ENCODE data around the gene TP53BP2. TPM values are rescaled to one million over a fixed set of nuclear protein-coding genes. Genes with fewer than 3 reads are reported as not detected.

Gene TP53BP2
- total RNA-seq, 1 experiment from 2014 or later, result 32.0 TPM

DNA sequence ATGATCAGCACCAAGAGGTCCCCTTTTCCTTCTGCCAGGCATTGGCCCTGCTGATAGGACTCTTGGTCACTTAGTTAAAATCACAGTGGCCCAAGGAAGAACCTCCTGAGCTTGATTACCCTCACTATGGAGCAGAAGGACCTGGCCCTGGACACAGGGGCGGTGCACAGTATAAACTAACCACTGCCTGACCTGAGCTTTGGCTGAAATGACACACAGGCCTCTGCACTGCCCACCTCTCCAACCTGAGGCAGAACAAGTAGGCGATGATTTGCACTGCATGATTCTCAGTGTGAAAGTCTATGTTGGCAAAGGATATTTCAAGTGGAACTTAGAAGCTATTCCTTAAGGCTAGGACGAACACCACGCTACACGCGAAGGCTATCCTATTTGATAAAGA lies 84.9 kb downstream of the TP53BP2 start:
- no peak overlapping the region for H3K4me2 ChIP-seq (ENCODE audit: low read length)
- H3K9ac ChIP-seq (ENCODE audit: low read length), result no peak overlapping the region
- no peak for DNase-seq
- H3K4me1 ChIP-seq (ENCODE audit: insufficient read depth, low read length), result no peaks in the 10 kb centered on the region
- CTCF ChIA-PET, result no interaction called here
- no peak for ATAC-seq
- BruUV-seq (replicated peaks), result no TSS peak
- H4K20me1 ChIP-seq (ENCODE audit: low read length), result no peaks in the 10 kb centered on the region
- peaks cover 97% of the 10 kb centered on the region for H3K36me3 ChIP-seq (ENCODE audit: low read depth, low read length)
- TF ChIP-seq, protein P1, sequence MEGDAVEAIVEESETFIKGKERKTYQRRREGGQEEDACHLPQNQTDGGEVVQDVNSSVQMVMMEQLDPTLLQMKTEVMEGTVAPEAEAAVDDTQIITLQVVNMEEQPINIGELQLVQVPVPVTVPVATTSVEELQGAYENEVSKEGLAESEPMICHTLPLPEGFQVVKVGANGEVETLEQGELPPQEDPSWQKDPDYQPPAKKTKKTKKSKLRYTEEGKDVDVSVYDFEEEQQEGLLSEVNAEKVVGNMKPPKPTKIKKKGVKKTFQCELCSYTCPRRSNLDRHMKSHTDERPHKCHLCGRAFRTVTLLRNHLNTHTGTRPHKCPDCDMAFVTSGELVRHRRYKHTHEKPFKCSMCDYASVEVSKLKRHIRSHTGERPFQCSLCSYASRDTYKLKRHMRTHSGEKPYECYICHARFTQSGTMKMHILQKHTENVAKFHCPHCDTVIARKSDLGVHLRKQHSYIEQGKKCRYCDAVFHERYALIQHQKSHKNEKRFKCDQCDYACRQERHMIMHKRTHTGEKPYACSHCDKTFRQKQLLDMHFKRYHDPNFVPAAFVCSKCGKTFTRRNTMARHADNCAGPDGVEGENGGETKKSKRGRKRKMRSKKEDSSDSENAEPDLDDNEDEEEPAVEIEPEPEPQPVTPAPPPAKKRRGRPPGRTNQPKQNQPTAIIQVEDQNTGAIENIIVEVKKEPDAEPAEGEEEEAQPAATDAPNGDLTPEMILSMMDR (conservative IDR thresholded peaks at IDR 0.05; ENCODE audit: low read depth, low read length), result no peak
- no peak for TF ChIP-seq EZH2 (IDR thresholded peaks at IDR 0.05; ENCODE audit: low read length, unreplicated experiment)
- no peak overlapping the region for H3K4me3 ChIP-seq (ENCODE audit: low read length)
- intact Hi-C loops (cut with micrococcal nuclease), result no loop called here
- no peak overlapping the region for H2AFZ ChIP-seq (ENCODE audit: low read length)
- H3K27ac ChIP-seq (ENCODE audit: low read length), result no peak overlapping the region
- no peaks in the 10 kb centered on the region for H3F3A ChIP-seq (ENCODE audit: low read length, unreplicated experiment)
- H3K9me2 ChIP-seq (replicated peaks; ENCODE audit: low read length), result no peaks in the 10 kb centered on the region
- H3K27me3 ChIP-seq (ENCODE audit: low read length), result no peaks in the 10 kb centered on the region
- POLR2A ChIA-PET (ENCODE audit: unreplicated experiment), result interaction anchor here (0.5 kb wide), 1 partner anchor 53 kb away, joined by 6 read pairs; no protein-coding TSS in a partner anchor
- no peaks in the 10 kb centered on the region for H3K79me2 ChIP-seq (ENCODE audit: low read length)
- no peaks in the 10 kb centered on the region for H3K9me3 ChIP-seq (ENCODE audit: low read length)

DNA sequence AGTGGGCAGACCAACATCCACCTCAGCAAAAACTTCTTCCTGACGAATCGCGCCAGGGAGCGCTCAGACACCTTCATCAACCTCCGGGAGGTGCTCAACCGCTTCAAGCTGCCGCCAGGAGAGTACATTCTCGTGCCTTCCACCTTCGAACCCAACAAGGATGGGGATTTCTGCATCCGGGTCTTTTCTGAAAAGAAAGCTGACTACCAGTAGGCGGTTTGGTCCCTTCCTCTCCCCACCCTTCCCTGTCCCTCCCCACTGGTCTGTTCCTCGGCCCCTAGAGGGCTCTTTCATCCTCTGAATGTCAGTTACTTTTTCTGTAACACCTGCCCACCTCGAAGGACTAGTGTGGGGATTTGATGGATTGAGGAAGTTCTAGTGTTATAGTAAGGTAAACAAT lies 86.5 kb downstream of the TP53BP2 start:
- intact Hi-C loops (cut with micrococcal nuclease), result no loop called here
- H3K9ac ChIP-seq (ENCODE audit: low read length), result no peak overlapping the region
- H2AFZ ChIP-seq (ENCODE audit: low read length), result no peak overlapping the region
- ChIA-PET POLR2A (ENCODE audit: unreplicated experiment) (no interaction called here), CTCF (no interaction called here)
- H3K4me2 ChIP-seq (ENCODE audit: low read length), result no peak overlapping the region
- no peaks in the 10 kb centered on the region for H3K9me2 ChIP-seq (replicated peaks; ENCODE audit: low read length)
- no peaks in the 10 kb centered on the region for H3K9me3 ChIP-seq (ENCODE audit: low read length)
- H3F3A ChIP-seq (ENCODE audit: low read length, unreplicated experiment), result no peaks in the 10 kb centered on the region
- H4K20me1 ChIP-seq (ENCODE audit: low read length), result no peaks in the 10 kb centered on the region
- H3K4me1 ChIP-seq (ENCODE audit: insufficient read depth, low read length), result no peaks in the 10 kb centered on the region
- H3K36me3 ChIP-seq (ENCODE audit: low read depth, low read length), result peaks cover 99% of the 10 kb centered on the region
- no peak for ATAC-seq
- TF ChIP-seq, protein P1 (conservative IDR thresholded peaks at IDR 0.05; ENCODE audit: low read depth, low read length), result peak; percentile 42
- TF ChIP-seq EZH2phosphoT487 (IDR thresholded peaks at IDR 0.05; ENCODE audit: borderline replicate concordance, low read length), result no peak
- BruUV-seq (replicated peaks), result no TSS peak
- no peak overlapping the region for H3K4me3 ChIP-seq (ENCODE audit: low read length)
- H3K79me2 ChIP-seq (ENCODE audit: low read length), result no peaks in the 10 kb centered on the region
- DNase-seq, result no peak
- no peaks in the 10 kb centered on the region for H3K27me3 ChIP-seq (ENCODE audit: low read length)
- H3K27ac ChIP-seq (ENCODE audit: low read length), result no peak overlapping the region

DNA sequence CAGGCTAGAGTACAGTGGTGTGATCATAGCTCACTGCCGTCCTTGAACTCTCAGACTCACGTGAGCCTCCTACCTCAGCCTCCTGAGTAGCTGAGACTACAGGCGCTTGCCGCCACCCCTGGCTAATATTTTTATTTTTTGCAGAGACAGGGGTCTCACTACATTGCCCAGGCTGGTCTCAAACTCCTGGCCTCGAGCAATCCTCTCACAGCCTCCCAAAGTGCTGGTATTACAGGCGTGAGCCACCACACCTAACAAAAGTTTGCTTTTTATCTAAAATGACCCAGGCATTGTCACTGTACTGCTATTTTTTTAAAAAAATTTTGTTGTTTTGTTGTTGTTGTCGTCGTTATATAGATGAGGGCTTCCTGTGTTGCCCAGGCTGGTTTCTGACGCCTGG lies 87.0 kb downstream of the TP53BP2 start:
- no peaks in the 10 kb centered on the region for H4K20me1 ChIP-seq (ENCODE audit: low read length)
- no peaks in the 10 kb centered on the region for H3F3A ChIP-seq (ENCODE audit: low read length, unreplicated experiment)
- CTCF ChIA-PET, result no interaction called here
- H3K9me2 ChIP-seq (replicated peaks; ENCODE audit: low read length), result no peaks in the 10 kb centered on the region
- POLR2A ChIA-PET (ENCODE audit: unreplicated experiment), result no interaction called here
- intact Hi-C loops (cut with micrococcal nuclease), result no loop called here
- H3K4me1 ChIP-seq (ENCODE audit: insufficient read depth, low read length), result no peaks in the 10 kb centered on the region
- TF ChIP-seq, protein P1 (conservative IDR thresholded peaks at IDR 0.05; ENCODE audit: low read depth, low read length), result no peak
- TF ChIP-seq EZH2phosphoT487 (IDR thresholded peaks at IDR 0.05; ENCODE audit: borderline replicate concordance, low read length), result no peak
- TF ChIP-seq EZH2 (IDR thresholded peaks at IDR 0.05; ENCODE audit: low read length, unreplicated experiment), result no peak
- no peak overlapping the region for H3K9ac ChIP-seq (ENCODE audit: low read length)
- DNase-seq, result no peak
- no peak overlapping the region for H3K27ac ChIP-seq (ENCODE audit: low read length)
- H3K4me3 ChIP-seq (ENCODE audit: low read length), result no peak overlapping the region
- no peak overlapping the region for H3K4me2 ChIP-seq (ENCODE audit: low read length)
- ATAC-seq, result no peak
- no TSS peak for BruUV-seq (replicated peaks)
- H3K79me2 ChIP-seq (ENCODE audit: low read length), result no peaks in the 10 kb centered on the region
- H2AFZ ChIP-seq (ENCODE audit: low read length), result no peak overlapping the region
- no peaks in the 10 kb centered on the region for H3K9me3 ChIP-seq (ENCODE audit: low read length)
- no peaks in the 10 kb centered on the region for H3K27me3 ChIP-seq (ENCODE audit: low read length)
- H3K36me3 ChIP-seq (ENCODE audit: low read depth, low read length), result peaks cover 99% of the 10 kb centered on the region

Data from PC-3 (cell line).